ENCODE results near the gene GAL. TPM values are rescaled to one million over a fixed set of nuclear protein-coding genes. Genes with fewer than 3 reads are reported as not detected.

GAL gene
- total RNA-seq, 4 donors from 2014 or later = 1.9 to 14.1 TPM; not detected in 2

DNA sequence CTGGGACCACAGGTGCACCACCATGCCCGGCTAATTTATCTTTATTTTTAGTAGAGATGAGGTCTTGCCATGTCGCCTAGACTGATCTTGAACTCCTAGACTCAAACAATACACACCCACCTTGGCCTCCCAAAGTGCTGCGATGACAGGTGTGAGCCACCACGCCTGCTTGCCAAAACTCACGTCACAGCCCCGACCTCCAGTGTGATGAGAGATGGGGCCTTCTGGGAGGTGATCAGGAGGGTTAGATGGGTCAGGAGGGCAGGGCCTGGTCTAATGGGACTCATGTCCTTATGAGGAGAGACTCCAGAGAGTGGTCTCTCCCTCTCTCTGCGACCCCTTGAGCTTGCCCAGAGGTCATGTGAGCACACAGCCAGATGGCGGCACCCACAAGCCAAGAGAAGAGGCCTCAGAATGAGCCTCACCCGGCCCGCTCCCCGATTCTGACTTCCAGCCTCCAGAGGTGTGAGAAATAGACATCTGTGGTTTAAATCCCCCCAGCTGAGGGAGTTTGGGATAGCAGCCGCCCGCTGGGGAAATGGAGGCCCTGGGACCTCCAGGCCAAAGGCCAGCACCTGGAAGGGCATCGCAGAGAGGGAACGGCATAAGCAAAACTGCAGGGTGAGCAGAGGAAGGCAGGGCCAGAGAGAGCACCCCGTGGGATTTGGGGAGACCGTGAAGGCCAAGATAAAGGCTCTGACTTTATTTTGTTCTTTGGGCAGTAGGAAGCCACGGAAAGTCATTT is 24.1 kb upstream of the GAL start:
- in situ Hi-C loops (cut with MboI; ENCODE audit: low pct_ligation_motif_present in 1 of 4, low pct_unique_long_range_greater_than_20kb in 1 of 4, low sequenced_read_pairs in 3 of 4) (no loop called here), intact Hi-C loops (cut with DNase I; ENCODE audit: low total_unique reads) (no loop called here)
- Histone ChIP-seq H3K4me3 (no peak overlapping the region), H3K27ac (no peak overlapping the region), H3K36me3 (no peaks in the 10 kb centered on the region), H3K9me3 (no peaks in the 10 kb centered on the region), H3K4me1 (no peaks in the 10 kb centered on the region), H3K27me3 (no peaks in the 10 kb centered on the region)
- 50 to 85% methylated on average over 2 to 18 of the region's 18 CpGs for WGBS, 2 donors (ENCODE audit: low coverage in 1 of 2)
- TF ChIP-seq POLR2AphosphoS5 (IDR thresholded peaks at IDR 0.05) (no peak), CTCF (IDR thresholded peaks at IDR 0.05) (no peak), EP300 (IDR thresholded peaks at IDR 0.05; ENCODE audit: low read depth) (no peak), POLR2A (IDR thresholded peaks at IDR 0.05) (no peak)
- no peak for DNase-seq

DNA sequence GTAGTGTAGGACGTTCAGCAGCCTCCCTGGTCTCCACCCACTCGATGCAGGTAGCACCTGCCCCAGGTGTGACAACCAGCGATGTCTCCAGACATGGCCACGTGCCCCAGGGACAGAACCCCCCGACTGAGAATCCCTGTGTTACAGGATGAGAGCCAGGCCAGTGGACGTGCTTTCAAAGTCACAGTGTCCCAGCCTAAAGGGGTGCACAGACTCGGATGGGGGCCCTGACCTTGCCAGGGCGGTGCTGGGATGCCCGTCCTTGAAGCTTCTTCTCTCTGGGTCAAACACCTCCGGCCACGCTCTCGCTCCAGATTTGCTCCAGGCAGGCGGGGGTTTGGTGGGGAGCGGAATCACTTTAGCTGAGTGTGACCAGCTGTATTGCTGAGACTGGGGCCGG is 23.3 kb upstream of the GAL start:
- 90% methylated on average over 14 of the region's 15 CpGs; no CpG with 5 or more reads in 1 of the 2 donors for WGBS, 2 donors (ENCODE audit: low coverage in 1 of 2)
- TF ChIP-seq EP300 (IDR thresholded peaks at IDR 0.05; ENCODE audit: low read depth) (no peak), POLR2A (IDR thresholded peaks at IDR 0.05) (no peak), POLR2AphosphoS5 (IDR thresholded peaks at IDR 0.05) (no peak), CTCF (IDR thresholded peaks at IDR 0.05) (no peak)
- Histone ChIP-seq H3K4me3 (no peak overlapping the region), H3K9me3 (no peaks in the 10 kb centered on the region), H3K36me3 (no peaks in the 10 kb centered on the region), H3K27me3 (no peaks in the 10 kb centered on the region), H3K4me1 (no peaks in the 10 kb centered on the region), H3K27ac (no peak overlapping the region)
- intact Hi-C loops (cut with DNase I; ENCODE audit: low total_unique reads) = no loop called here
- no peak for DNase-seq
- in situ Hi-C loops (cut with MboI; ENCODE audit: low pct_ligation_motif_present in 1 of 4, low pct_unique_long_range_greater_than_20kb in 1 of 4, low sequenced_read_pairs in 3 of 4) = no loop called here

GRCh38 chr11:68661697-68662603 is 22.4 kb upstream of the GAL start:
- H3K36me3 ChIP-seq = no peaks in the 10 kb centered on the region
- in situ Hi-C loops (cut with MboI; ENCODE audit: low pct_ligation_motif_present in 1 of 4, low pct_unique_long_range_greater_than_20kb in 1 of 4, low sequenced_read_pairs in 3 of 4) = no loop called here
- H3K4me1 ChIP-seq = no peaks in the 10 kb centered on the region
- no peaks in the 10 kb centered on the region for H3K9me3 ChIP-seq
- H3K27me3 ChIP-seq = no peaks in the 10 kb centered on the region
- no peak for TF ChIP-seq EP300 (IDR thresholded peaks at IDR 0.05; ENCODE audit: low read depth)
- no peak for TF ChIP-seq POLR2A (IDR thresholded peaks at IDR 0.05)
- TF ChIP-seq POLR2AphosphoS5 (IDR thresholded peaks at IDR 0.05) = no peak
- TF ChIP-seq CTCF (IDR thresholded peaks at IDR 0.05) = no peak
- intact Hi-C loops (cut with DNase I; ENCODE audit: low total_unique reads) = no loop called here
- no peak for DNase-seq
- 72 to 89% methylated on average over 3 to 16 of the region's 18 CpGs for WGBS, 2 donors (ENCODE audit: low coverage in 1 of 2)
- H3K4me3 ChIP-seq = no peak overlapping the region
- no peak overlapping the region for H3K27ac ChIP-seq

DNA sequence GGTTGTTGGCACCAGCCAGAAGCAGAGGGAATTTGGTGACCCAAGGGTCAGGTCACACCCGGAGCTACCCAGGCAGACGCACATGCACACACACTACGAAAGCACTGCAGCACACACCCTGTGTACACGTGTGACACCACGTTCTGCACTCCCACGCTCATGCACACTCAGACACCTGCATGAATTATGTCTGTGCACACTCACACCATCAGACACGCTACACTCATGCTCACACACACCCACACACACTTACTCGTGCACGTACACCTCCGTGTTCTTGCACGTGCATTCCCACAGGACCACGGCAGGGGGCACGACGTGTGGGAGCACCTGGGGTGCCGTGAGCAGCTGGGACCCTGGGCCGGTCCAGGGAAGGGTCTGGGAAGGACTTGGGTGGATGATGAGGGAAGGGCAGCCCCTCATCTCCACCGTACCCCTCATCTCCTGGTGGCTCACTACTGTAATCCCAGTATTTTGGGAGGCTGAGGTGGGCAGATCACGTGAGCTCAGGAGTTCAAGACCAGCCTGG is 20.8 kb upstream of the GAL start:
- intact Hi-C loops (cut with DNase I; ENCODE audit: low total_unique reads) = no loop called here
- WGBS, 2 donors (ENCODE audit: low coverage in 1 of 2) = 84% methylated on average over 18 of the region's 18 CpGs; no CpG with 5 or more reads in 1 of the 2 donors
- DNase-seq = no peak

More for the DNA sequence above, 20.8 kb upstream of the GAL start:
- no peaks in the 10 kb centered on the region for H3K9me3 ChIP-seq
- H3K4me3 ChIP-seq = no peak overlapping the region
- TF ChIP-seq CTCF (IDR thresholded peaks at IDR 0.05) (no peak), EP300 (IDR thresholded peaks at IDR 0.05; ENCODE audit: low read depth) (no peak), POLR2A (IDR thresholded peaks at IDR 0.05) (no peak), POLR2AphosphoS5 (IDR thresholded peaks at IDR 0.05) (no peak)
- in situ Hi-C loops (cut with MboI; ENCODE audit: low pct_ligation_motif_present in 1 of 4, low pct_unique_long_range_greater_than_20kb in 1 of 4, low sequenced_read_pairs in 3 of 4) = no loop called here
- H3K36me3 ChIP-seq = no peaks in the 10 kb centered on the region
- no peak overlapping the region for H3K27ac ChIP-seq
- no peaks in the 10 kb centered on the region for H3K27me3 ChIP-seq
- no peaks in the 10 kb centered on the region for H3K4me1 ChIP-seq

Measured in transverse colon (tissue), 4 donors.